Measurements from ENCODE around the gene PCYT2. TPM values are rescaled to one million over a fixed set of nuclear protein-coding genes. Genes with fewer than 3 reads are reported as not detected.

The PCYT2 gene
- total RNA-seq, 1 experiment from 2014 or later, result 31.4 TPM

GRCh38 chr17:81908793-81909192 lies 2.4 kb downstream of the PCYT2 start:
- ChIA-PET CTCF (interaction anchor here (3.4 kb wide), 1 partner anchor 15 kb away, joined by 15 read pairs; no protein-coding TSS in a partner anchor), POLR2A (no interaction called here)
- DNase-seq (ENCODE audit: low spot score), result no peak
- Mint-ChIP-seq H3K4me3 (no peak overlapping the region), H3K27me3 (ENCODE audit: low read depth) (no peaks in the 10 kb centered on the region), H3K27ac (no peak overlapping the region), H3K36me3 (peaks cover 11% of the 10 kb centered on the region), H3K9me3 (no peaks in the 10 kb centered on the region), H3K4me1 (peaks cover 3% of the 10 kb centered on the region; the same call in 1 of the 2 replicates)
- ATAC-seq, result no peak
- TF ChIP-seq IRF2 (CRISPR knock-in tag; IDR thresholded peaks at IDR 0.05; ENCODE audit: borderline replicate concordance, low read depth) (no peak), OVOL2 (CRISPR knock-in tag; IDR thresholded peaks at IDR 0.05; ENCODE audit: borderline replicate concordance) (no peak), MLX (CRISPR knock-in tag; IDR thresholded peaks at IDR 0.05) (no peak), FOXP1 (CRISPR knock-in tag; IDR thresholded peaks at IDR 0.05; ENCODE audit: borderline replicate concordance) (no peak)

GRCh38 chr17:81907219-81908145 lies 3.7 kb downstream of the PCYT2 start:
- no peaks in the 10 kb centered on the region for H3K9me3 Mint-ChIP-seq
- H3K4me1 Mint-ChIP-seq, result peaks cover 3% of the 10 kb centered on the region; the same call in 1 of the 2 replicates
- no peaks in the 10 kb centered on the region; the same call in 1 of the 2 replicates for H3K27me3 Mint-ChIP-seq (ENCODE audit: low read depth)

GRCh38 chr17:81906476-81907218 lies 4.6 kb downstream of the PCYT2 start:
- H3K4me3 Mint-ChIP-seq, result no peak overlapping the region
- no peak overlapping the region for H3K27ac Mint-ChIP-seq
- DNase-seq (ENCODE audit: low spot score) (peak; percentile 60), ATAC-seq (no peak)
- H3K9me3 Mint-ChIP-seq, result no peaks in the 10 kb centered on the region
- H3K27me3 Mint-ChIP-seq (ENCODE audit: low read depth), result peaks cover under 1% of the 10 kb centered on the region
- POLR2A ChIA-PET, result no interaction called here
- no peak for TF ChIP-seq ZSCAN18 (CRISPR knock-in tag; IDR thresholded peaks at IDR 0.05)
- CTCF ChIA-PET, result no interaction called here
- H3K36me3 Mint-ChIP-seq, result no peaks in the 10 kb centered on the region
- peaks cover 3% of the 10 kb centered on the region; the same call in 1 of the 2 replicates for H3K4me1 Mint-ChIP-seq

More at GRCh38 chr17:81907219-81908145, 3.7 kb downstream of the PCYT2 start:
- H3K36me3 Mint-ChIP-seq, result no peaks in the 10 kb centered on the region
- ChIA-PET POLR2A (no interaction called here), CTCF (no interaction called here)
- no peak overlapping the region for H3K27ac Mint-ChIP-seq
- H3K4me3 Mint-ChIP-seq, result no peak overlapping the region
- TF ChIP-seq ATF6 (CRISPR knock-in tag; IDR thresholded peaks at IDR 0.05), result no peak
- TF ChIP-seq ZMAT4 (CRISPR knock-in tag; IDR thresholded peaks at IDR 0.05), result no peak
- no peak for TF ChIP-seq USF1 (CRISPR knock-in tag; IDR thresholded peaks at IDR 0.05)
- no peak for TF ChIP-seq USF2 (CRISPR knock-in tag; IDR thresholded peaks at IDR 0.05)
- no peak for ATAC-seq
- no peak for DNase-seq (ENCODE audit: low spot score)
